AG10803 (cell line): Measurements from ENCODE around the gene DDRGK1.

Experiments
- DNase-seq: peaks from one replicate; pipeline ENCODE4 v3.0.0; 2010; ENCODE audit warnings: low read depth
- H3K4me3 ChIP-seq: 2 replicates; pipeline ENCODE4 v1.5.1; 2011; ENCODE audit warnings: mild to moderate bottlenecking, low read length, control low read depth
- TF ChIP-seq, protein P1 (sequence below): conservative IDR thresholded peaks from 2 replicates; pipeline ENCODE4 v1.5.1; 2011; ENCODE audit warnings: mild to moderate bottlenecking, low read length, control low read depth, inconsistent platforms

Gene DDRGK1

DNA sequence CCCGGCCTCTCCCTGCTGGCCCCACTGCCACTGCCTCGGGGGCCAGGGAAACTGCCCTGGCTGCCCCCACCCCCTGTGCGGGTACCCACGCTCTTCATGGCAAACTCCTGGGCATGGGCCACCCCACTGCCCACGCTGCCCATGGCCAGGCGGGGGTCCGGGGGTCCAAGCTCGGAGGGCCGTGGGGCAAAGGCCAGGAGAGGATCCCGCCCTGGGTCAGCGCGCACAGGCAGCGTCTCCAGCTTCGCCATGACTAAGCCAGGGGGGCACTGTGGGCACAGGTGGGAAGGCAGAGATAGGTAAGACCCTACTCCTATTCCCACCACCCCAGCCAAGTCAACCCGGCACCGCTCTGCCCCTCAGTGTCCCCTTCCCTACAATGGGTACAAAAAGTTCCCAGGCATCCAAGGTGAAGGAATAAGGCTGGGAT lies 37.6 kb downstream of the DDRGK1 start:
- DNase-seq = no peak
- H3K4me3 ChIP-seq = no peak overlapping the region
- TF ChIP-seq, protein P1, sequence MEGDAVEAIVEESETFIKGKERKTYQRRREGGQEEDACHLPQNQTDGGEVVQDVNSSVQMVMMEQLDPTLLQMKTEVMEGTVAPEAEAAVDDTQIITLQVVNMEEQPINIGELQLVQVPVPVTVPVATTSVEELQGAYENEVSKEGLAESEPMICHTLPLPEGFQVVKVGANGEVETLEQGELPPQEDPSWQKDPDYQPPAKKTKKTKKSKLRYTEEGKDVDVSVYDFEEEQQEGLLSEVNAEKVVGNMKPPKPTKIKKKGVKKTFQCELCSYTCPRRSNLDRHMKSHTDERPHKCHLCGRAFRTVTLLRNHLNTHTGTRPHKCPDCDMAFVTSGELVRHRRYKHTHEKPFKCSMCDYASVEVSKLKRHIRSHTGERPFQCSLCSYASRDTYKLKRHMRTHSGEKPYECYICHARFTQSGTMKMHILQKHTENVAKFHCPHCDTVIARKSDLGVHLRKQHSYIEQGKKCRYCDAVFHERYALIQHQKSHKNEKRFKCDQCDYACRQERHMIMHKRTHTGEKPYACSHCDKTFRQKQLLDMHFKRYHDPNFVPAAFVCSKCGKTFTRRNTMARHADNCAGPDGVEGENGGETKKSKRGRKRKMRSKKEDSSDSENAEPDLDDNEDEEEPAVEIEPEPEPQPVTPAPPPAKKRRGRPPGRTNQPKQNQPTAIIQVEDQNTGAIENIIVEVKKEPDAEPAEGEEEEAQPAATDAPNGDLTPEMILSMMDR = no peak

DNA sequence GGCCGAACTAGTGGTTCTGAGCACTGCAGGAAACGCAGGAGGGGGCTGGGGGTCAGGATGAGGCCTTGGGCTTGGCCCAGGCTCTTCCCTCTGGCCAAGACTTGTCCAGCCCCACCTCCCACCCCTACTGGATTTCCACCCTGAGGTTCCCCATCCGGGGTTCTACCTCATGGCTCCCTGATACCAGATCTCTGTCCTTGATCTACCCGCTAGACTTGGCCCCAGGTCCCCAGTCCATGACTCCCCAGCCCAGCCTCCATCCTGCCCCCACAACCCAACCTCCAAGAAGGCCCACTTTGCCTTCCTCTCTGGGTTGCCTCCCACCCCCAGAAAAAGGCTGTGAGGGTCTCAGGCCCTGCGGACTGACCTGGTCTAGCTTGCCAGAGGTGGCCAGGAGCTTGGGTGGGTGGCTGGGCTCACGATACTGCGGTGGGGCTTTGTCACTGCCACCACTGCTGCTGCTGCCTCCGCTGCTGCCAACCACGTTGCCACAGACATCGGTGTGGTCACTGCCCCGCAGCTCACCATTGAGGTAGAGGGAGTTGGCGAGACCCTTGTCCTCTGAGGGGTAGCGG lies 38.1 kb downstream of the DDRGK1 start:
- TF ChIP-seq, protein P1 = no peak
- DNase-seq = no peak
- no peak overlapping the region for H3K4me3 ChIP-seq

DNA sequence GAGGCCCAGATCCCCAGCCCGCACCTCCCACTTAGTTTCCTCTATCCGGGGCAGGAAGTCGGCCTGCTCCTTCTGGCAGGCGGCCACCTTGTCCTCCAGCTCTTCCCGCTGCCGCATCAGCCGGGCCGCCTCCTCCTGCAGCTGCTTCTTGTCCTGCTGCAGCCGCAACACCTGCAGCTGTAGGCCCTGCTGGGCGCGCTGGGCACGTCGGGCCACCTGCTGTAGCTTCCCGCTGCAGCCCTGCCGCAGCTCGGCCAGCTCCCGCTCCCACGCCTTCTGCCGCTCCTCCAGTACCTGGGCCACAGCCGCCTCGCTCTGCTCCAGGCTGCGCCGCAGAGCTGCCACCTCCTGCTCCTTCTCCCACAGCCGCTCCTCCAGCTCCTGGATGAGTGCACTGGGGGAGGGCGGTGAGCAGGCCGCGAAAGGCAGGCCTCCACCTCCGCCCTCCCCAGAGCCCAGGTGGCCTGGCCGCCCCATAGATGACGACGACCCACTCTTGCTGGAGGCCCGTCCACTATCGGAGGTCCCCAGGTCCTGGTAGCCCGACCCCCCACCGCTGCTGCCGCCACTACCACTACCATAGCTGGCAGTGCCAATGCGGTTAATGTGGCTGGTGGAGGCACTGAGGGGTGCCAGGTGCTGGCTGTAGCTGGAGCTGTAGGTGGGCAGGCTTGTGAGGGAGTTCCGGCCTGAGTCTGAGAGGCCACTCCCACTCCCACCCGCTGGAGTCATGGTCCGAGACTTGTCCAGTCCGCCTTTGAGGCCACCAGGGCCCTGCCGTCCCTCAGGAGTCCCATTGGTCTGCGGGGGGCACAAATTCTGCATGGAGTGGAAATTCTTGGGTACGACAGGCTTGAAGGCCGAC lies 38.8 kb downstream of the DDRGK1 start:
- DNase-seq = peak; percentile 20
- TF ChIP-seq, protein P1 = no peak
- no peak overlapping the region for H3K4me3 ChIP-seq

DNA sequence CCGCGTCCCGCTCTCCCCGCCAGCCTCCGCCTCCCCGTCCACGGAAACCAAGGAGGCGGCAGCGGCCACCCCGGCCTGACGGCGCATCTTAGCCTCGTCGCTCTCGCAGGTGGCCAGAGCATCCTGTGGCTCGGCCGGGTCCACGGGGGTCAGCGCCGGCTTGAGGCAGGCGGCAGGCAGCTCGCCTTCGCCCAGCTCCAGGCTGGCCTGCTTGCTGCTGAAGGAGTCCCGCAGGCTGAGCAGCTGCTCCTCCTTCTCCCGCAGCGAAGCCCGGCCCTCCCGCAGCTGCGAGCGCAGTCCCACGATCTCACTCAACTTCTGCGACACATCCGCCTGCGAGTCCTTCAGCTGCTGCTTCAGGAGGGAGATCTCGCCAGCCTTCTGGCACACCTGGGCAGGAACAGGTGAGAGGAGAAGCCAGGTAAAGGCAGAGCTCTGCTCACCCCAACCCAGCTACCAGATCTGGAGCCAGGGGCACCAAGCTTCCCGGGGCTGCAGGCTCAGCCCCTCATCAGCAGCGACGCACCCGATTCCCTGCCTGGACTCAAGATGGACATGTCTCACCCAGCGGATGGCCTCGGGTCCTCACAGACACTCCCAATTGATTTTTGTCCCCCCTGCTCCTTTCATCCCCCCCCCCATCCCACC lies 39.6 kb downstream of the DDRGK1 start:
- H3K4me3 ChIP-seq = no peak overlapping the region
- TF ChIP-seq, protein P1 = no peak

DNA sequence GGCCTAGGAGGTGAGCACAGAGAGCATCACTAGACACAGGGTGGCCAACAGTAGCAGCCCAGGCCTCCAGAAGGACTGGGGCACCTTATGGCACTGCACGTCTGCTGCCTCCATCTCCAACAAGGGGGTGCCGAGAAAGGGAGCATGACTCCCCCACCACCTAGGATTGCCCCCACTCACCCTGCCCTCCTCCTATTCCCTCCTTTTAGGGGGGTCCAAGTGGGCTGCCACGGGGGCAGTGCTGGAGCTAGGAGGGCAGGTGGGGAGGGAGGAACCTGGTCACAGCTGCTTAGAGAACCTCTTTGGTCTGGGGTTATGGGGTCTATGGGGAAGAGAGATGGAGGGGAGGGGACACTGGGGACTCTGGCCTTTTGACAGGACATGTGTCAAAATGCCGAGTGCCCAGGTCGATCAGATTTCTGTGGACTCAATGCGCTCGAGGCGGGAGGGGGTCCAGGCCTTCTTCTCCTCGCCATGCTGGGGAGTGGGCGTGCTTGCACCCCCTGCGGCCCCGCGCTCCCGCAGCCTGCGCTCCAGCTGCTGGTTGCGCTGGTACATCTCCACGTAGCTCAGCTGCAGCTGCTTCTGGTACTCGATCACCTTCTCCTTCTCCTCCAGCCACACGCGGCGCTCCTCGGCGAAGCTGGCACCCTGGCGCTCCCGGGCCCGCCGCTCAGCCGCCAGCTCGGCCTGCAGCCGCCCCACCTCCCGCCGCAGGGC lies 40.3 kb downstream of the DDRGK1 start:
- TF ChIP-seq, protein P1 = no peak
- no peak for DNase-seq
- H3K4me3 ChIP-seq = no peak overlapping the region

More for the DNA sequence above, 39.6 kb downstream of the DDRGK1 start:
- DNase-seq = no peak

DNA sequence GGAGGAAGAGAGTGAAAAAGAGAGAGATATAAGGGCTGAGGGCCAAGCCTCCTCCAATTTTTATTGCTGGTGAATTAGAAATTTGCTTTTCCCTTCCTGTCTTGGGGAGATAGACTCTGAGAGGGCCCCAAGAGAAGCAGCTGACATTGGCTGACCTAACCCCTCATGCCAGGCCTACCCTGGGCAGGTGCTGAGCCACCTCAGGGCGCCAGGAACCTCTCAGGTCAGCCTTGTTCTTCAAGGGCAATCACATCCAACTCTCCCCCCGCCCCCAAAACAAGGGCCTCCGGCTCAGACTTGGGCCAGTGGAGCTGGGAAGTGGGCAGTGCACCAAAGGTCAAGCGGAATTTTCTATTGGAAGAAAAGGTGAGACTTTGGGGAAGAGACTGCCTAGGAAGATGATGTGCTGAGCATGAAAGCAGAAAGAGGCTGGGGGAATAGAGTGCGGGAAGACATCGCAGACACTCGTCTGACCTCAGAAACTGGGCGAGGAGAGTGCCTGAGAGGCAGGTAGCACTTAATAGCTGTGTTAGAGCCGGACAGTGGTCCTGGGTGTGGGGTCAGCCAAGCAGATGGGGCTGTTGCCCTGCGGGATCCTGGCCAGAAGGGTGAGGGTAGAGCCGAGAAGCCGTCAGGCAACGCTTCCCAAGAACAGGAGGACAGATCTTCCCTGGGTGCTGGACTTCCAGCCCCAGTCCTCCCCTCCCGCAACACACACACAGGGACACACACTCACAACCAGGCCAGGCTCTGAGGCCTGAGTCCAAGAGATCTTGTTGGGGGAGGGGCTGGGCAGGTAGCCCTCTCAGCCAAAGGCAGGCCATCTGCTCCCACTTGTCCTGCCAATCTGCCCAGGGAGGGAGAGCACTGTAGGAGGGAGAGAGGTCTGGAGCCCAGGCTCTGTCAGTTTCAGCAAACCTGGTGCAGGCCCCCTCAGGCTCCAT lies 41.1 kb downstream of the DDRGK1 start:
- TF ChIP-seq, protein P1 = no peak
- no peak overlapping the region for H3K4me3 ChIP-seq
- no peak for DNase-seq
